Activated naive CD8-positive, alpha-beta T cell (primary cell): Measurements from ENCODE around the gene AXIN1.

Experiments used
- H3K27ac Mint-ChIP-seq: one replicate; pipeline ENCODE4 v1.8.0; 2021; ENCODE audit warnings: mixed read lengths
- H3K27me3 Mint-ChIP-seq: one replicate; pipeline ENCODE4 v1.8.0; 2021; ENCODE audit warnings: mixed read lengths
- H3K36me3 Mint-ChIP-seq: one replicate; pipeline ENCODE4 v1.8.0; 2021; ENCODE audit warnings: mixed read lengths
- H3K4me1 Mint-ChIP-seq: one replicate; pipeline ENCODE4 v1.8.0; 2021; ENCODE audit warnings: low read depth, mixed read lengths
- H3K4me3 Mint-ChIP-seq: one replicate; pipeline ENCODE4 v1.8.0; 2021; ENCODE audit warnings: mild to moderate bottlenecking, mixed read lengths
- H3K9me3 Mint-ChIP-seq: one replicate; pipeline ENCODE4 v1.8.0; 2021; ENCODE audit warnings: low read depth, mixed read lengths

Gene AXIN1

GRCh38 chr16:301950-302349 is 50.6 kb downstream of the AXIN1 start:
- H3K4me1 Mint-ChIP-seq, result peaks cover 2% of the 10 kb centered on the region
- H3K9me3 Mint-ChIP-seq, result no peaks in the 10 kb centered on the region
- no peaks in the 10 kb centered on the region for H3K27me3 Mint-ChIP-seq
- H3K27ac Mint-ChIP-seq, result no peak overlapping the region
- H3K4me3 Mint-ChIP-seq, result no peak overlapping the region
- no peaks in the 10 kb centered on the region for H3K36me3 Mint-ChIP-seq

DNA sequence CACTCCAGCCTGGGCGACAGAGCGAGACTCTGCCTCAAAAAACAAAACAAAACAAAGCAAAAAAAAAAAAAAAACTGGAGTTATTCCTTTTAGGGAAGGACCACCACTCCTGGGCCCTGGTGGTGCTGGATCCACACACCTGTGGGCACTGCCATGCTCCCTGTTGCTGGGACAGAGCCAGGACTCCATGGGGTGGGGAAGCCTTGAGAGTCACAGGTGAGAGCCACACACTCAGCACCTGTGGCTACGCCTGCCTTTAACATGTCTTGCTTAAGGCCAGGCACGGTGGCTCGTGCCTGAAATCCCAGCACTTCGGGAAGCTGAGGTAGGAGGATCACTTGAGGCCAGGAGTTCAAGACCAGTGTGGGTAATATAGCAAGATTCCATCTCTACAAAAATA is 51.3 kb downstream of the AXIN1 start:
- Mint-ChIP-seq H3K36me3 (no peaks in the 10 kb centered on the region), H3K4me1 (peaks cover 2% of the 10 kb centered on the region), H3K27ac (no peak overlapping the region), H3K27me3 (no peaks in the 10 kb centered on the region), H3K4me3 (no peak overlapping the region), H3K9me3 (no peaks in the 10 kb centered on the region)

DNA sequence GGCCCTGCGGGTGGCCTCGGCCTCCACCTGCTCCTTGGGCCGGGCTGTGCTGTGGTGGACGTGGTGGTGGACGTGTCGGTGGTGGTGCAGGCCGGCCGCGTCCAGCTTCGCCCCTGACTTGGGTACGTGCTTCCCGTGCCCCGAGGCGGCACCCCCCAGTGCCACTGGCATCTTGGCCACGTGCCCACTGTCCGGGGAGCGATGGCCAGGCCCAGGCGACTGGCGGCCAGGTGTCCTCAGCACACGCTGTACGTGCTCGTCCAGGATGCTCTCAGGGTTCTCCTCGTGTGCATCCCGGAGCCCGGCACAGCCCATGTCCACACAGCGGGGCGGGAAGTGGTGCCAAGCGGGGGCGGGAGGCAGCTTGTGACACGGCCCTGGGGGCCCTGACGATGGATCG is 54.7 kb downstream of the AXIN1 start:
- Mint-ChIP-seq H3K4me3 (no peak overlapping the region), H3K27ac (no peak overlapping the region), H3K27me3 (no peaks in the 10 kb centered on the region), H3K36me3 (no peaks in the 10 kb centered on the region), H3K9me3 (no peaks in the 10 kb centered on the region), H3K4me1 (no peaks in the 10 kb centered on the region)

GRCh38 chr16:296806-297510 is 55.6 kb downstream of the AXIN1 start:
- Mint-ChIP-seq H3K27ac (no peak overlapping the region), H3K4me1 (no peaks in the 10 kb centered on the region), H3K9me3 (no peaks in the 10 kb centered on the region), H3K4me3 (no peak overlapping the region), H3K36me3 (no peaks in the 10 kb centered on the region), H3K27me3 (no peaks in the 10 kb centered on the region)

GRCh38 chr16:296276-296675 is 56.2 kb downstream of the AXIN1 start:
- Mint-ChIP-seq H3K9me3 (no peaks in the 10 kb centered on the region), H3K4me3 (no peak overlapping the region), H3K27me3 (no peaks in the 10 kb centered on the region), H3K36me3 (no peaks in the 10 kb centered on the region), H3K27ac (no peak overlapping the region), H3K4me1 (no peaks in the 10 kb centered on the region)

- Mint-ChIP-seq H3K9me3 (no peaks in the 10 kb centered on the region), H3K27ac (no peak overlapping the region), H3K36me3 (no peaks in the 10 kb centered on the region), H3K27me3 (no peaks in the 10 kb centered on the region), H3K4me1 (no peaks in the 10 kb centered on the region), H3K4me3 (no peak overlapping the region)
Measured at GRCh38 chr16:293043-293775, 59.3 kb downstream of the AXIN1 start.

GRCh38 chr16:291539-291938 is 61.0 kb downstream of the AXIN1 start:
- H3K4me3 Mint-ChIP-seq, result no peak overlapping the region
- peaks cover 3% of the 10 kb centered on the region for H3K36me3 Mint-ChIP-seq

DNA sequence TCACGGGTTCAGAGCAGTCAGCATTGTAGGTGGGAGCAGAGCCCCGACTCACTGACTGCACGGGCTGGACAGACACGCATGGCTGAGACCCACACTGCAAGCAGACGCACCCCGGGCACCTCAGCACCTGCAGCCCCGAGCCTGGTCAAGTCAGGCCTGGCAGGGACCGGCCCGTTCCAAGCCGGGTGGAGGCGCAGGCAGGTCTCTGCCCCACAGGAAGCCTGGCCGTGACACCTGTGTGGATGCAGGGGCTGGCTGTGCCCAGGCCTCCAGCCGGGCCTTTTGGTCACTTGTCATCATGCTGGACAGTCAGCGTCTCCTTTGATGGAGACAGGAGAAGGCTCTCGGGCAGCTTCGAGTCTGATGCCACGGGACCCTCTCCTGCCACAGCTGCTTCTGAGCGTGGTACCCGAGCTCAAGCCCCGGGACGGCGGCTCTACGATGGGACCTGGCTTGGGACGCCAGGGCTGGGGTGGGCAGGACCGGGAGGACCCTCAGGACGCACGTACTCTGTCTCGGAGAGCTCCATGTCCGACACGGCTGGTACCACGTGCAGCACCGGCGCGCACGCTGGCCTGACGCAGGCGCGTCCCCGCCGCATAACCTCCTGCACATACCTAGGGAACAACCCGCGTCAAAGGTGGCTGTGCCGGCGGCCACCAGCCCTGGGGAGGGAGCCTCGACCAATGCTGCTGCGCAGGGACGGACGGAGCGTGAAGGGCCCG is 61.7 kb downstream of the AXIN1 start:
- H3K4me3 Mint-ChIP-seq, result no peak overlapping the region
- H3K4me1 Mint-ChIP-seq, result no peaks in the 10 kb centered on the region
- H3K27ac Mint-ChIP-seq, result no peak overlapping the region
- peaks cover 3% of the 10 kb centered on the region for H3K36me3 Mint-ChIP-seq
- H3K9me3 Mint-ChIP-seq, result no peaks in the 10 kb centered on the region
- H3K27me3 Mint-ChIP-seq, result no peaks in the 10 kb centered on the region

More at GRCh38 chr16:291539-291938, 61.0 kb downstream of the AXIN1 start:
- no peaks in the 10 kb centered on the region for H3K27me3 Mint-ChIP-seq
- H3K9me3 Mint-ChIP-seq, result no peaks in the 10 kb centered on the region
- H3K4me1 Mint-ChIP-seq, result no peaks in the 10 kb centered on the region
- no peak overlapping the region for H3K27ac Mint-ChIP-seq

GRCh38 chr16:290015-290680 is 62.4 kb downstream of the AXIN1 start:
- no peaks in the 10 kb centered on the region for H3K4me1 Mint-ChIP-seq
- H3K4me3 Mint-ChIP-seq, result no peak overlapping the region
- no peaks in the 10 kb centered on the region for H3K9me3 Mint-ChIP-seq
- no peak overlapping the region for H3K27ac Mint-ChIP-seq
- no peaks in the 10 kb centered on the region for H3K27me3 Mint-ChIP-seq
- peaks cover 3% of the 10 kb centered on the region for H3K36me3 Mint-ChIP-seq

DNA sequence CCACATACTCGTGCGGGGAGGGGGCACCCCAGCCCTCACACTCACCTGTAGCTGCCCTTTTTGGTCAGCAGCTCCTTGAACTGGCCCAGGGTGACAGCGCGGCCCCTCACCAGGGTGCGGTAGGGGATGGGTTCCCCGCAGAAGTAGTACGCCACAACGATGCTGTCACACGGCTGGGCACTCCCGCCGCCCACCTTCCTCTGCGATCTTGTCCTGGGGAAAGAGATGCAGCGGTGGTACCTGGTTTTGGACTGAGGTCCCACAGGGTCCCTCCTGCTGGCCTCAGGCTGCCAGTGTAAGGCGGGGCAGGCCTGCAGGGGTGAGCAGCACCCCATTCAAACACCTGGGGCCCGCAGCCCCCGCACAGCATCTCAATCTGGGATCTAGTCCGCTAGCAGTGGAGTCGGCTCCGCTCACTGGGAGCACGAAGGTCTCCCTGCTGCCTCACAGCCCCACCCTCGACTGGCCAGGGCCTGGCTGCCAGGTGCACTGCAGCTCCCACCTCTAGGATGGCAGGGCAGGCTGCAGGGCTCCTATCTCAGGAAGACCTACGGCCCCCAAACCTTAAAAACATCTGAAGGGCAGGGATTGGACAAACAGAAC is 63.0 kb downstream of the AXIN1 start:
- H3K4me3 Mint-ChIP-seq, result no peak overlapping the region
- no peaks in the 10 kb centered on the region for H3K9me3 Mint-ChIP-seq
- H3K27me3 Mint-ChIP-seq, result no peaks in the 10 kb centered on the region
- H3K4me1 Mint-ChIP-seq, result no peaks in the 10 kb centered on the region
- no peak overlapping the region for H3K27ac Mint-ChIP-seq
- H3K36me3 Mint-ChIP-seq, result peaks cover 3% of the 10 kb centered on the region

DNA sequence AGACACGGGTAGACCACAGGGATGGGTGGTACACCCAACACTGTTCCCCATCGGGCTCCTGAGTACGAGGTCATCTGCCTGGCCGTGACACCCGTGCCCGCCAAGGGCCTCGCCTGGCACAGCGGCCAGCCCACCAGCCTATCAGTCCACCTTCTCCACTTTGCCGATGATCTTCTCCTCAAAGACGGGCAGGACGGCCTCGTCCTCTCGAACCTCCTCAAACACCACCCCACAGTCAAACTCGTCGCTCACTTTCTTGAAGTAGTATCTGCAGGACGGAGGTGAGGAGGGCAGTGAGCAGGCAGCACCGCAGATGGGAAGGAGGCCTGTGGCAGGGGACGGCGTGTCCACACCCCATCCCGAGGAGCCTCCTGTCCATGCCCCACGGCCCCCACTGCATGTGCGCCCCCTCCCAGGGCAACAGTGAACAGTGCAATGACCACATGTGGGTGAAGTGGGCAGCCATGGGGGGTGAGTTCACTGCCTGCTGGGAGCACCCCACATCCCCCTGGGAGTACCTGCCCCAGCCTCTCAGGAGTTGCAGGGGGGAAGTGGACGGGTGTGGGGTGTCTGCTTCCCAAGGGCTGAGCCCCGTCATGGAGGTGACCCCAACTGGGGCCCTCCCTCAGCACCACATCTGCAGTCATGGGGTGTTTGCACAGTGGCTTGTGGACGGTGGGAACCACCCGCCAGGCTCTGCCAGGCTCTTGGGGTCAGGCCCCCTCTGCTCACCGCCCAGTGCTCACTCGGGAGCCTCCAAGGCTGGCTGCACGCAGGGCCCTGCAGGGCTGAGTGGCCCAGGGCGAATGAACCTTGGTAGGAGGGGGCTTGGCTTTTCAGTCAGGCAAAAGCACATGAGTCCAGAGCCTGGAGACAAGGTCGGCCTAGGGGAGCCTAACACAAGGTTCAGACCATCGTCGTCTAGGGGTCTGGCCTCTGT is 64.3 kb downstream of the AXIN1 start:
- no peak overlapping the region for H3K27ac Mint-ChIP-seq
- H3K36me3 Mint-ChIP-seq, result peaks cover 3% of the 10 kb centered on the region
- no peak overlapping the region for H3K4me3 Mint-ChIP-seq
- no peaks in the 10 kb centered on the region for H3K9me3 Mint-ChIP-seq
- no peaks in the 10 kb centered on the region for H3K27me3 Mint-ChIP-seq
- no peaks in the 10 kb centered on the region for H3K4me1 Mint-ChIP-seq

GRCh38 chr16:287298-287811 is 65.2 kb downstream of the AXIN1 start:
- H3K4me3 Mint-ChIP-seq, result no peak overlapping the region
- no peaks in the 10 kb centered on the region for H3K9me3 Mint-ChIP-seq
- H3K36me3 Mint-ChIP-seq, result peaks cover 3% of the 10 kb centered on the region
- H3K4me1 Mint-ChIP-seq, result no peaks in the 10 kb centered on the region
- H3K27ac Mint-ChIP-seq, result no peak overlapping the region
- no peaks in the 10 kb centered on the region for H3K27me3 Mint-ChIP-seq

DNA sequence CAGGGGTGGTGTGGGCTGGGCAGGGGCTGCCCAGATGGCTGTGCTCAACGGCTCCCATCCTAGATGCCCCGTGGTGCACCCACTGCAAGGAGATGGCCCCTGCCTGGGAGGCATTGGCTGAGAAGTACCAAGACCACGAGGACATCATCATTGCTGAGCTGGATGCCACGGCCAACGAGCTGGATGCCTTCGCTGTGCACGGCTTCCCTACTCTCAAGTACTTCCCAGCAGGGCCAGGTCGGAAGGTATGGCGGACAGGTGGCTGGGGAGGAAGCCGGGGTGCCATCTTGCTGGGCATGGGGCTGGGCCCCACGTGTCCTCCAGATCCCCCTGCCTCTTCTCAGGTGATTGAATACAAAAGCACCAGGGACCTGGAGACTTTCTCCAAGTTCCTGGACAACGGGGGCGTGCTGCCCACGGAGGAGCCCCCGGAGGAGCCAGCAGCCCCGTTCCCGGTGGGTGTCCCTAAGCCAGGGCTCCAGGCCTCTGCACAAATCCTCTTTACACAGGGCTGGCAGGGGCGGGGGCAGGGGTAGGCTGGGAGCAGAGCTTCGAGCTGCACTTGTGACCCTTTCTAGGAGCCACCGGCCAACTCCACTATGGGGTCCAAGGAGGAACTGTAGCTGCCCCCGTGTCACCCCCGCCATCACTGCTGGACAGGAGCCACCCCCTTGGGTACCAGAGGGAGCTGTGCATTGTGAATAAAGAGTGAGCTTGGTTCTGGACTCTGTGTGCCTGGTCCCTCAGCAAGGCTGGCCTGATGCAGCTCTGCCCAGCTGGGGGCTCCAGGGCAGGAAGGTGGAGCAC is 65.8 kb downstream of the AXIN1 start:
- Mint-ChIP-seq H3K36me3 (peaks cover 3% of the 10 kb centered on the region), H3K4me3 (no peak overlapping the region), H3K27ac (no peak overlapping the region), H3K4me1 (no peaks in the 10 kb centered on the region), H3K27me3 (peaks cover 2% of the 10 kb centered on the region), H3K9me3 (no peaks in the 10 kb centered on the region)
